ENCODE data around the gene HERPUD2. TPM values are rescaled to one million over a fixed set of nuclear protein-coding genes. Genes with fewer than 3 reads are reported as not detected.

HERPUD2 gene
- total RNA-seq, 4 donors from 2014 or later, result 17.6 to 118 (median 37.7) TPM

GRCh38 chr7:35604595-35604994 is 90.3 kb downstream of the HERPUD2 start:
- H3K9me3 ChIP-seq, result no peaks in the 10 kb centered on the region
- TF ChIP-seq POLR2A (IDR thresholded peaks at IDR 0.05) (no peak), POLR2AphosphoS5 (IDR thresholded peaks at IDR 0.05) (no peak), CTCF (IDR thresholded peaks at IDR 0.05) (no peak), EP300 (IDR thresholded peaks at IDR 0.05; ENCODE audit: low read depth) (no peak)
- in situ Hi-C loops (cut with MboI; ENCODE audit: low pct_ligation_motif_present in 1 of 4, low pct_unique_long_range_greater_than_20kb in 1 of 4, low sequenced_read_pairs in 3 of 4) (no loop called here), intact Hi-C loops (cut with DNase I; ENCODE audit: low total_unique reads) (no loop called here)
- DNase-seq, result no peak
- H3K27me3 ChIP-seq, result no peaks in the 10 kb centered on the region
- no peak overlapping the region for H3K4me3 ChIP-seq
- H3K36me3 ChIP-seq, result no peaks in the 10 kb centered on the region
- no peak overlapping the region for H3K27ac ChIP-seq
- H3K4me1 ChIP-seq, result no peaks in the 10 kb centered on the region

GRCh38 chr7:35599645-35600044 is 95.3 kb downstream of the HERPUD2 start:
- no peak overlapping the region for H3K4me3 ChIP-seq
- 63 to 76% methylated on average over 1 of the region's 1 CpG for WGBS, 2 donors (ENCODE audit: low coverage in 1 of 2)
- H3K27ac ChIP-seq, result no peak overlapping the region
- TF ChIP-seq POLR2AphosphoS5 (IDR thresholded peaks at IDR 0.05) (no peak), POLR2A (IDR thresholded peaks at IDR 0.05) (no peak), CTCF (IDR thresholded peaks at IDR 0.05) (no peak), EP300 (IDR thresholded peaks at IDR 0.05; ENCODE audit: low read depth) (no peak)
- no peaks in the 10 kb centered on the region for H3K27me3 ChIP-seq
- no peaks in the 10 kb centered on the region for H3K36me3 ChIP-seq
- in situ Hi-C loops (cut with MboI; ENCODE audit: low pct_ligation_motif_present in 1 of 4, low pct_unique_long_range_greater_than_20kb in 1 of 4, low sequenced_read_pairs in 3 of 4) (no loop called here), intact Hi-C loops (cut with DNase I; ENCODE audit: low total_unique reads) (no loop called here)
- no peak for DNase-seq
- no peaks in the 10 kb centered on the region for H3K4me1 ChIP-seq
- H3K9me3 ChIP-seq, result no peaks in the 10 kb centered on the region

GRCh38 chr7:35599061-35599460 is 95.9 kb downstream of the HERPUD2 start:
- 50 to 79% methylated on average over 2 of the region's 2 CpGs for WGBS, 2 donors (ENCODE audit: low coverage in 1 of 2)
- H3K36me3 ChIP-seq, result no peaks in the 10 kb centered on the region
- H3K27ac ChIP-seq, result no peak overlapping the region
- in situ Hi-C loops (cut with MboI; ENCODE audit: low pct_ligation_motif_present in 1 of 4, low pct_unique_long_range_greater_than_20kb in 1 of 4, low sequenced_read_pairs in 3 of 4) (no loop called here), intact Hi-C loops (cut with DNase I; ENCODE audit: low total_unique reads) (no loop called here)
- TF ChIP-seq CTCF (IDR thresholded peaks at IDR 0.05) (no peak), POLR2A (IDR thresholded peaks at IDR 0.05) (no peak), EP300 (IDR thresholded peaks at IDR 0.05; ENCODE audit: low read depth) (no peak), POLR2AphosphoS5 (IDR thresholded peaks at IDR 0.05) (no peak)
- no peak overlapping the region for H3K4me3 ChIP-seq
- H3K27me3 ChIP-seq, result no peaks in the 10 kb centered on the region
- DNase-seq, result no peak
- no peaks in the 10 kb centered on the region for H3K9me3 ChIP-seq
- no peaks in the 10 kb centered on the region for H3K4me1 ChIP-seq

GRCh38 chr7:35596061-35596460 is 98.9 kb downstream of the HERPUD2 start:
- Histone ChIP-seq H3K36me3 (no peaks in the 10 kb centered on the region), H3K4me3 (no peak overlapping the region), H3K4me1 (no peaks in the 10 kb centered on the region), H3K27ac (no peak overlapping the region), H3K27me3 (no peaks in the 10 kb centered on the region), H3K9me3 (no peaks in the 10 kb centered on the region)
- 47% methylated on average over 2 of the region's 2 CpGs; no CpG with 5 or more reads in 1 of the 2 donors for WGBS, 2 donors (ENCODE audit: low coverage in 1 of 2)
- in situ Hi-C loops (cut with MboI; ENCODE audit: low pct_ligation_motif_present in 1 of 4, low pct_unique_long_range_greater_than_20kb in 1 of 4, low sequenced_read_pairs in 3 of 4), result no loop called here
- DNase-seq, result no peak
- intact Hi-C loops (cut with DNase I; ENCODE audit: low total_unique reads), result no loop called here
- TF ChIP-seq POLR2A (IDR thresholded peaks at IDR 0.05) (no peak), EP300 (IDR thresholded peaks at IDR 0.05; ENCODE audit: low read depth) (no peak), POLR2AphosphoS5 (IDR thresholded peaks at IDR 0.05) (no peak), CTCF (IDR thresholded peaks at IDR 0.05) (no peak)

All from transverse colon (tissue), 4 donors.